HepG2 (cell line): ENCODE measurements around the gene IL17C.

ENCODE experiments used
- BRCA1 ChIP-seq: sonication (generic); formaldehyde crosslinking; IDR thresholded peaks from 2 replicates; pipeline ENCODE4 v1.4.0; 2020; ENCODE audit warnings: missing genetic modification reagents
- NBN ChIP-seq: fragments of 450-650 bp; conservative IDR thresholded peaks from 2 replicates; pipeline ENCODE4 v1.6.1; 2017
- TIGD3 ChIP-seq: sonication (generic); formaldehyde crosslinking; IDR thresholded peaks from 2 replicates; pipeline ENCODE4 v1.5.1; 2020; ENCODE audit warnings: mild to moderate bottlenecking, missing genetic modification reagents, borderline replicate concordance
- ZBTB1 ChIP-seq: sonication (generic); formaldehyde crosslinking; IDR thresholded peaks from 2 replicates; pipeline ENCODE4 v1.4.0; 2020; ENCODE audit warnings: missing genetic modification reagents, borderline replicate concordance
- ZBTB8A ChIP-seq: sonication (generic); formaldehyde crosslinking; IDR thresholded peaks from 2 replicates; pipeline ENCODE4 v1.4.0; 2020; ENCODE audit warnings: mild to moderate bottlenecking, low read depth, missing genetic modification reagents, borderline replicate concordance

- TF ChIP-seq ZBTB8A (CRISPR knock-in tag) (no peak), NBN (no peak), ZBTB1 (no peak), TIGD3 (CRISPR knock-in tag) (no peak), BRCA1 (CRISPR knock-in tag) (no peak)
Observed at GRCh38 chr16:88610080-88610479, 28.3 kb upstream of the IL17C start.
